IPS-NIHi11 (cell line): ENCODE measurements around the gene MRPS31.
A peak's percentile ranks its signal among the peaks of the same experiment; 100 is the strongest.

Source experiments
- DNase-seq: peaks from one replicate; pipeline ENCODE4 v3.0.0; 2012; ENCODE audit warnings: mixed read lengths, low spot score

Gene MRPS31

DNA sequence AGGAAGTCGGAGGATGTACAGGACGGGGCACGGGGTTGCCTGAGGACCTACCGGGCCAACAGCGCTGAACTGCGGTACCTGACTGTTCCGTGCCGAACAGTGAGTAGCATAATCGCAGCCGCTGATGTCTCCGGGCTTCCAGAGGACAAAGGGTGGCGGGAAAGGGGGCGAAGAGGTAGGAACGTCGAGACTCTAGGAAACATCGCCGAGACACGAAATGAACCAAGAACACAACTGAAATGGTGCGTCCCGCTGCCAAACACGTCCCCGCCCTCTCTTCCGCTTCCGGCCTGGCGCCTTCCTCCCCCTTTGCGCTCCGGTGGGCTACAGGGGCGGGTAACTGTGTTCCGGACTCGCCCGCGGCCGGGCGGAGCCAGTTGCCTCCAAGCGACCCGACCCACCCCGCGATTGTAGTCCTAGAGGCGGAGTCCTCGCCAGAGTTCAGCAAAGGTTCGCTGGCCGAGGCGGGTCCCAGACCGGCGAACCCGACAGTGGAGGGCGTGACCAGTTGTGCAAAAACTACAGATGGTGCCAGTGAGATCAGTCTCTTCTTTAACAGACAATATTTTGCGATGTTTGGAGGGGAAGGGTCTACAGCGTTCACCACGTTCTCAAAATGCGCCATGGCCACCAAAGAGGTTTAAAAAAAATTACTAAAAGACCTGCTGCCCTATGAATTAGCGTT lies at the start of gene MRPS31:
Gene MRPS31, minus strand, starts transcription at position 257 of the 685 bp plus-strand sequence. Its CDS starts 54 bp downstream, at position 203.
- DNase-seq: peak; percentile 95

DNA sequence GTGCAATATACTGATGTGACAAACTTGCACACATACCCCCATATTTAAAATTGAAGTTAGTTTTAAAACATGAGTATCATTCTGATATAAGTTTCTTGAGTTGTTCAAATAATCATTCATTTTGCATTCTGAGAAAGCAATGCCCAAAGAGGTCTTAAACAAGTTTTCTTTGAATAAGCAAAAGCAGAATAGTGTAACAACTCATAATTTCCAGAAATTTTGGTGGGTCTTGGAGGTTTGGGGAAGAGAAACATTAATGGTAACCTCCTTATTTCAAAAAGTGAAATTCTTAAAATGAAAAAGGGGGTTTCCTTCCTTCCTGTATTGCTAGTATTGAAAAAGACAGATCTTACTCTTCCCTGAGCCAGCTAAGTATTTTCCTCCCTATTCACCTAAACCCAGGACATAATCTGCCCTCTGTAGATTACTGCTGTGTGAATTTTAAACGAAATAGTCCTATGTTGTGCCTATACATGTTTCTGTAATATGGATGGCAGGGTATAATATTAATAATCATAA lies 48.9 kb upstream of the MRPS31 start:
- no peak for DNase-seq

GRCh38 chr13:40818926-40819325 lies 47.9 kb upstream of the MRPS31 start:
- DNase-seq: no peak

DNA sequence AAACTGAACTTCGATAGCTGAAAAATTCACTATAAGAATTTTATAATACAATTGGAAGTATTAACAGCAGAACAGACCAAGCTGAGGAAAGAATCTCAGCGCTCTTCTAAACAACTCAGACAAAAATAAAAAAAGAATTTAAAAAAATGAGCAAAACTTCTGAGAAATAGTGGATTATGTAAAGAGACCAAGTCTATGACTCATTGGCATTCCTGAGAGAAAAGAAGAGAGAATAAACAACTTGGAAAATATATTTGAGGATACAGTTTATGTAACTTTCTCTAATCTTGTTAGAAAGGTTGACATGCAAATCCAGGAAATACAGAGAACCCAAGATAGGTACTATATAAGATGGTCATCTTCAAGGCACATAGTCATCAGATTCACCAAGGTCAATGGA lies 43.8 kb upstream of the MRPS31 start:
- DNase-seq: no peak

- DNase-seq: peak; percentile 57
Observed at GRCh38 chr13:40813667-40814454, 42.9 kb upstream of the MRPS31 start.

DNA sequence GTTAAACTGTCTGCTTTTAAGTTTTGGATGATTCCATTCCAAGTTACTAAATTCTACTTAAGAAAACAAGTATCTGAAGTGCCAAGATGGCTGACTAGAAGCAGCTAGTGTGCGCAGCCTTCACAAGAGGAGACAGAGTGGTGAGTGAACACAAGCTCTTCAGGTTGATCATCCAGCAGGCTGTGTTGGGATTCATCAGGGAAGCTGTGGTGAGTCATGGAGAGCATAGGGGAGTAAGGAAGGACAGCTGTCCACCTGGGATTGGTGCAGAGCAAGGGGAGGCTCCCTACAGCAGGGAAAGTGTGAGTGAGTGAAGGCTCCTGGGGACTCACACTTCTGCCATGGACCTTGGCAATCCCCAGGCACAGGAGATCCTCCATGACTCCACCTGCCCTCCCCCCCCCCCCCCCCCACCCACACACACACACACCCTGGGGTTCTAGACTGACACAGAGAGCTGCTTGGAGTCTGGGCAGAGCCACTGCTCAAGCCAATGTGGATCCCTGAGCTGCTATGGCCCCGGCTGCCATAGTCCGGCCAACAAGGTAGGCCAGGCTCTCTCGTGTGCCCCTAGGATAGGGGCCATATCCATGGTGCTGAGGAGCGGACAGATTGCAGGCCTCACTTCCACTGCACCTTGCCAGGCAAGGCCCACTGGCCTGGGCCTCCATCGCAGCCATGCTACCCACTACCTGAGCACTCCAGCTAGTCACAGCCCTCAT lies 41.9 kb upstream of the MRPS31 start:
- DNase-seq: no peak

DNA sequence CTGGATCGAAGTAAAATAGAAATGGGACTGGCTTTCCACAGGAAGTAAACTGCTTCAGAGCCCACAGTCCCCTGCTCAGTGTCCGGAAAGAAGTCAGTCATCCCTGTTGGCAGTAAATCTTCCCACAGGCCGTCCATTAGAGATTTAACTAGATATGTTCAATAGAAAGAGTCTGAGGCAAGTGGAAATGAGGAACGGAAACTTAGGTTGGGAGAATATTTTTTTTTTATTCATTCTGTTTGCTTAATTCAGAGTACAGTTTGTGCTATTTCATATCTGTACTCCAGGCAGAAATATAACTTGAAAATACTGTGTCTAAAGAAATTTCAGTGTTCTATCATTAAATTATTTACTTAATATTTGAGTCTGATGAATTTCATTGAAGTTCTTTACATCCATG lies 41.1 kb upstream of the MRPS31 start:
- no peak for DNase-seq

GRCh38 chr13:40809471-40809870 lies 38.5 kb upstream of the MRPS31 start:
- no peak for DNase-seq

DNA sequence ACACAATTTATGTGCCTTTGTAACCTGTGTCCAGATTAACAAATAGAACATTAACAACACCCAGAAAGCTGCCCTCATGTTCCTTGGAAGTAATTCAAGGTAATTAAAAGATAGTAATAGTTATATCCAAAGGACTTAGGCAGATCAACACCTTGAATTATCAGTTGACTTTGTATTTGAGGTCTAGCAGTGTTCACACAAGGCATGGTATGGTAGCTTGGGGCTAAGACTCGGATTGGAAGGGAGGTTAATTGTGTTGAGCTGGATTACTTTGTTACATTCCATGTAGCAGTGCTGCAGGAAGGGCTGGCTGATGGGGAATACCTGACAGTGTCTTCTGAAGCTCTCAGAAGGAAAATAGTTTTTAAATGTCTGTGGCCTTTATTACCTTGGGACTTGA lies 35.3 kb upstream of the MRPS31 start:
- no peak for DNase-seq

DNA sequence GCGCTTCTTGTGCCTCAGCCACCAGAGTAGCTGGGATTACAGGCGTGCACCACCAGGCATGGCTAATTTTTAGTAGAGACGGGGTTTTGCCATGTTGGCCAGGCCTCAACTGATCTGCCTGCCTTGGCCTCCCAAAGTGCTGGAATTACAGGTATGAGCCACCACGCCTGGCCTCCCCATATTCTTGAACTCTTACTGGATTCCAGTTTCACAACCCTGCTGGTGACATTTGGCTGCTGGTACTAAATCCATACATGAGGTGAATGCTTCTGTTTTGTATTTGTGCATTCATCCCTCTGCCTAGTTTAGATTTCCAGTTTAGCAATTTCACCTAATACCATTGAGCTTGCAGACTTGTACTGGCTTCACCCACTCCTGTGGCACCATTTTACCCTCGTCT lies 32.3 kb upstream of the MRPS31 start:
- no peak for DNase-seq

- DNase-seq: no peak
Observed at GRCh38 chr13:40801255-40802217, 30.5 kb upstream of the MRPS31 start.

- no peak for DNase-seq
Observed at GRCh38 chr13:40800559-40800958, 29.6 kb upstream of the MRPS31 start.

GRCh38 chr13:40799508-40799907 lies 28.5 kb upstream of the MRPS31 start:
- no peak for DNase-seq

GRCh38 chr13:40798380-40798779 lies 27.4 kb upstream of the MRPS31 start:
- no peak for DNase-seq

GRCh38 chr13:40796649-40797048 lies 25.7 kb upstream of the MRPS31 start:
- no peak for DNase-seq

DNA sequence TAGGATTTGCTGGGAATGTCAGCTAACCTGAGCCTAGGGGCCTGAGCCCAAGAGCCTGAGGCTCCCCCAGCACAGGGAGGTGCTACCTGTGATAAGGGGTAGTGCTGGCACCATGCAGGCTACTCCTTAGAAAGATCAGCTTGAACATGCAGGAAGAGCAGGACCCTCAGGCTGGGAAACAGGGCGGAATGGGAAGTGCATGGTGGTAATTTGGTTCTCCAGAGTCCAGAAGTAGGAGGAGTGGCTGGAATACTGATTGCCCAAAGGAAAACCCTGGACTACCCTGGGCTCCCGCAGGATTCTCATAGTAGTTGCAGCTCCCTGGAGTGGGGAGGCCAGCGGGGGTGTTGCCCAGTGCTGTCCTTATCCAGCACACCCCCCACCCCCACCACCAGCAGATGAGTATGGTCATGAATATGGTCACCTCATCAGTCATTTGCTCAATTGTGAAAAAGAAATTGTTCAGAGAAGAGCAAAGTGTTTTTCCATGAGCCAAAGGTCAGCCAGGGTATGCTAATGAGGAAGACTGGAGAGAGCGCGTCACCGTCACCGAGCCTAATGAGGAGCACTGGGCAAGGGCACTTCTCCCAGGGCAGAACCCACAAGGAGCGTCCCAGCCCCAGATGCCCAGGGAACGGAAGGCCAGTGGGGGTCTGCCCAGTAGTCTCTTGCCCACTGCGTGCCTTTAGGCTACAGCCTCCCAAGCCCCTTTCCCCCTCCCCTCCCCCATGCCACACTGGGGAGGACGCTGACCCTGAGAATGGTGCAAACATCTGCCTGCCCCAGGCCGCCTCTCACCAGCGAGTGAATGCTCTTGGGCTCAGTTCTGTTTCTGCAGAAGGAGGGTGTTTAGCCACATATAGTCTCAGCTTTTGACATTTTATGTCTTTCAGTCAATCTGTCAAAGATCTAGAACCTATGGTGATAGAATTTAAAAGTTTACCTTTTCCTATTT lies 23.7 kb upstream of the MRPS31 start:
- DNase-seq: no peak

GRCh38 chr13:40793339-40793738 lies 22.3 kb upstream of the MRPS31 start:
- DNase-seq: no peak

DNA sequence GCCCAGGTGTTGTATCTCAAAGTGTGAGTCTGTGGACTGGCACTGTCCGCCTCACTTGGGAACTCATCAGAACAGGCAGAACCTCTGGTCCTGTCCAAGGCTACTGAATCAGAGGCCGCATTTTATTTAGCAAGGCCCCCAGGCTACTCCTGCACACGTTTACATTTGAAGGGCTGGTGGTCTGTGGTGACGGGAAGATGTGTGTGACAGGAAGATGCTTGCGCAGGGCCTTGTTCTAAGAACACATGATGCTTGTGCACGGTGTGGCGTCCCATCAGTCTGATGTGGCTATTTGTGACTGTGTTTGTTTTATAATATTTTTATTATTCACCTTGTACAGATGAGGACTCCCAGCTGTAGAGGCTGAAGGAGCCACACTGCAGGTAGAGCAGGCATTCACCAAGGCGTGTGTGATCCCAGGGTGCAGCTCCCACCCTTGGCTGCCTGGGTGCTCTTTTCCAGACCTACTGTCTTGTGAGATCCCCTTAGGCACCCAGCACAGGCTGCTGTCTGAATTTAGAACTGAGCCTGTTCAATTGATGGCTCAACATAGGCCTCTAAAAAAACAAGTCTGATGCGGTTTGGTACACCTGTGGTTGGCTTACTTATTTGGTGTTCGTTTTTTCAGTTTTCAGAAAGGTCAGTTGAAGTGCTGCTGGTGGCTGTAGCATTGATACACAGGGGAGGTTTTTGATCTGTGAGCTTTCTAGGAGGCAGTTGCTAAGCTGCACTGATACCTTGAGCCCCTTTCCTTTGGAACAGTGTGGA lies 21.5 kb upstream of the MRPS31 start:
- DNase-seq: no peak

GRCh38 chr13:40790154-40790616 lies 19.2 kb upstream of the MRPS31 start:
- no peak for DNase-seq
